Muscle of arm (tissue), 12 donors: ENCODE results near the gene GPR152. TPM values are rescaled to one million over a fixed set of nuclear protein-coding genes. Genes with fewer than 3 reads are reported as not detected.
"Not testable (repeated sequence)": the region's sequence is repeated elsewhere in the genome, so short reads cannot be mapped to it uniquely, and the experiment has no call there.

Source experiments
- DNase-seq: peaks from one replicate; pipeline ENCODE4 v3.0.0-alpha.2; 2013
- polyA plus RNA-seq, 12 donors: library from polyadenylated mRNA; unstranded; fragments of 120-200 nt; gene quantifications; one replicate each; pipeline ENCODE4 v1.2.1, GENCODE V29; 2013; ENCODE audit not compliant: insufficient read length in 12 of 12

Gene GPR152
- polyA plus RNA-seq, 12 donors, result not detected

DNA sequence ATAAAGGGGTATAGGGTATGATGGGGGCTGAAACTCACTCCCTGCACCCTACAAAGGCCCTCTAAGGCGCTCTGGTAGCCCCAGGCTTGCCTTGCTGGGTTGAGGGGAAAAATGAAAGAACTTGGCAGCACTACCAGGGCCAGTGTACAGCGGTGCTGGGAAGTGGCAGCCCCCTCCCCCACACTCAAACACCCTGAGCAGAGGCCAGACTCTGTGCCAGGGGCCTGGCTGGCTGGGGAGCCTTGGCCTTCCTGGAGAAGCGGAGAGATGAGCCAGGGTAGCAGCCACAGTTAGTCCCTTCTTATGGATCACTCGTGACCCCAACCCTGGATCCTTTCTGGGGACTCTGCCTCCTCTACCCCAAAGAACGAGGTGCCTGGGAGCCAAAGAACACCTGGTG is 13.8 kb upstream of the GPR152 start:
- DNase-seq, result no peak

DNA sequence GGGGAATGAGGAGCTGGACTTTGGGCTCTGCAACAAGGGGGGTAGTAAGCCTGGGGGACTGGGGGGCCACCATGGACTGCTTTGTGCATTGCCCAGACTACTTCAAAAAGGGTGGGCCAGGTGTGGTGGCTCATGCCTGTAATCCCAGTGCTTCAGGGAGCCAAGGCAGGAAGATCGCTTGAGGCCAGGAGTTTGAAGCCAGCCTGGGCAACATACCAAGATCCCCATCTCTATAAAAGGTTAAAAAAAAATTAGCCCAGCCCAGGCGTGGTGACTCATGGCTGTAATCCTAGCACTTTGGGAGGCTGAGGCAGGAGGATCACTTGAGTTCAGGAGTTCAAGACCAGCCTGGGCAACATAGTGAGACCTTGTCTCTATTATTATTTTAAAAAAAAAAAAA is 13.0 kb upstream of the GPR152 start:
- DNase-seq, result not testable (repeated sequence)

DNA sequence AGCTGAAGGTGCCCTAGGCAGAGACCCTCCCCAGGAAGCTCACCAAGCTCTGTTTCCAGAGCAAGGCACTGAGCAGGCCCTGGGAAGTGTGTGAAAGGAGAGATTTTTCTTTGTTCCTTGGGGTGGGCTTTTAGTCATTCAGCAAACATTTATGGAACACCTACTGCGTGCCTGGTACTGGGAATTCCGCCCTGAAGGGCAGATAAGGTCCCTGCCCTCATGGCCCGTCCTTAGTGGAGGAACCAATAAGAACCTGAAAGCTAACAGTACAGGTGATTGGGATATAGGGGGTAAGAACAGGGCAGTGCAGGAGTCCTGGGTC is 12.6 kb upstream of the GPR152 start:
- DNase-seq, result no peak

DNA sequence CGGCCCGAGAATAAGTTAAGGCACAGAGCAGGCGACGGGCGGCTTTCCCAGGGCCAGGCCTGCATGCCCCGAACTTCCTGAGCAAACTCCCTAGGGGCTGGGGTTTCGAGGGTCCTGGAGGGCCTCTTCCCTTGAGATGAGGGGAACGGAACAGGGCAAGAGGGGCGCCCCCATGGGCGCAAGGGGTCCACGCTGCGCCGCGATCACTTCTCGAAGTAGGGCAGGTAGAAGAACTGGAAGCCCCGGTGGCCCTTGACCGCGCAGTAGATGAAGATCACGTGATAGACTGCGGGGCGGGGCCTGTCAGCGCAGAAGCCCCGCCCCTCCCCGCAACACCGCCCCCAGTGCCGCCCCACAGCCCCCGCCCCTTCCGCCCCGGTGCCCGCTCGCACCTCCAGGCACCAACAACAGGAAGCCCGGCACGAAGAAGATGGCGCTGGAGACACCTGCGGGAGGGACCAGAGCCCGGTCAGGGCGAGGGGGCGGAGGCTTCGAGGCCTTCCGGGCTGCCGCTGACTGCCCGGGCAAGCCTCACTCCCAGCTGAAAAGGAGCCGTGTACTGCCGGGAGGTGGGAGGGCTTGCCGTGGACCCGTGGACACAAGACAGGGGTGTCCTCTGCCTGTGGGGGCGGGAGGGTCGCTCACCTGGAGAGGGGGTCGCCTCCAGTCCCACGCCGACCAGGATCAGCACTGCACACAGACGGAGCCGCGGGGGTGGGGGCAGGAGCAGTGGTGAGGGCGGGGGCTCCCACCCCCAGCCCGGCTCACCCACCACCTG is 12.1 kb upstream of the GPR152 start:
- peak; percentile 60 for DNase-seq

DNA sequence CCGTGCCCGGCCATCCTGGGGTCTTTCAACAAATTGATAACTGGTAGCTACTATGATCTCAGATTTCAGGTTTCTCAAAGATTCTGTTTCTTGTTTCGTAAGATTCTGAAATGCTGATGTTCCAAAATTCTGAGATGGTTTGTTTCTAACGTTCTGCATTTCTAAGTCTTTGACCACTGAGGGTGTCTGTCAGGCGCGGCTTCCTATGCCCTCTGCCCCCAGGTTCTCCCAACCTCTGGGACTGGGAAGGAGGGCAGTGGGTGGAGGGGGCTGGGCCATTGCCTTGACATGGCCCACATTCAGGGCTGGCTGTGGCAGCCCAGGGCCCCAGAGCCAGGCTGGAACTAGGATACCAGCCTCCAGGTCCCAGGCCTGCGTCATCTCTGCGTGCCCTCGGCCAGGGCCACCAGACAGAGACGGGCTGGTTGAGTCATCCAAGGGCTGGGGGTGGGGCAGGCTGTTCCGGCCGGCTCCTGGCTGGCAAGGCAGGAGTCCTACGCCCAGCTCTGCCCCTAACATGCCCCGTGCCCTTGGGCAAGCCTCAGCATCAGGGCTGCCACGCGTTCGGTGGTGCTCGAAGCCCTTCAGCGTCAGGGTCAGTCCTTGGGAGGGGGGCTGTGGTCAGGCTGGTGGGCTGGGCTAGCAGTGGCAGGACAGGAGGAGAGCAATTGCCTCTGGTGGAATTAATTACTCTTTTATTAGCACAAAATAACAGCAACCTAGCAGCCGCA is 11.3 kb upstream of the GPR152 start:
- no peak for DNase-seq

DNA sequence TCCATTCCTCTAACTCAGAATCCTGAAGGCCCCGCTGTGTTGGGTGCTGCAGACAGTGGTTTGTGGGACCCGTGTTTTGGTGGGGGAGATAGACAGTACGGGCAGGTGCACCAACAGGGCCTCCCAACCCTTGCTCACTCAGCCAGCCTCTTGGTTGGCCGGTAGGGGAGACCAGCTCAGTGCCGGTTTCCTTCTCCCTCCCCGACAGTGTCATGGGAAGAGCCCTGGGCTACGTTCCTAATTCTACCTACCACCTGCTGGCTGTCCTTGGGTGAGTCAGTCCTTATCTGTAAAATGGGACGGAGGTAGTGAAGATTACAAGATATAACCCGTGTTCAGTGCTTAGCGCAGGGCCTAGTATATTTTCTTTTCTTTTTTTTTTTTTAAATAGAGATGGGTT is 10.7 kb upstream of the GPR152 start:
- DNase-seq, result no peak

DNA sequence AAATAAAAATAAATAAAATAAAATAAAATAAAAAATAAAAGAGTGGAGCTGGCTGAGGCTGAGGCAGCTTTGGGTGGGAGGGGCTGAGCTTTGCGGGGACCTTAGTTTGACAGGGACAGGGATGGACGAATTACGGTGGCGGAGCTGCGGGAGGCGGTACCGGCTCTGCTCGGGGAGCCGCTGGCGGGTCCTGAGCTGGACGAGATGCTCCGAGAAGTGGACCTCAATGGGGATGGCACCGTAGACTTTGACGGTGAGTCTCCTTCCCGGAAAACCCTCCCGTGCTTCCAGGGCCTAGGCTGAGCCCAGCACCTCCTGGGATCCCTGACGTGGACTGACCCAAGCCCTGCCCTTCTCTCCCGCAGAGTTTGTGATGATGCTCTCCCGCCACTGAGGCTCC is 5.7 kb upstream of the GPR152 start:
- DNase-seq, result no peak

DNA sequence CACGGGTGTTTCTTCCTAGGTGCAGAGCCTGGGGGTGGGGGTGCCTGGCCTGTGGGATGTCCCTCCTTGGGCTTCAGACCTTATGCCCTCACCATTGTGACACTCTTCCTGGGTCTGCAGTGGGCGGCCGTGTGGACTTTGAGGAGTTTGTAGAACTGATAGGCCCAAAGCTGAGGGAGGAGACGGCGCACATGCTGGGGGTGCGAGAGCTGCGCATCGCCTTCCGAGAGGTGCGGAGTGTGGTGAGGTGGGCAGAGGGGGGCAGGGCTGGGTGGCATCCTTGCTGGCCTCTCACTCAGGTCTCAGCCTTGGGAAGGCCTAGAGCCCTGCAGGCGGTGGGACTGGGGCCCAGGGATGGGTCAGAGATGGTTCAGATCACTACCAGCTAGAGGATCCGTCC is 4.9 kb upstream of the GPR152 start:
- DNase-seq, result no peak

DNA sequence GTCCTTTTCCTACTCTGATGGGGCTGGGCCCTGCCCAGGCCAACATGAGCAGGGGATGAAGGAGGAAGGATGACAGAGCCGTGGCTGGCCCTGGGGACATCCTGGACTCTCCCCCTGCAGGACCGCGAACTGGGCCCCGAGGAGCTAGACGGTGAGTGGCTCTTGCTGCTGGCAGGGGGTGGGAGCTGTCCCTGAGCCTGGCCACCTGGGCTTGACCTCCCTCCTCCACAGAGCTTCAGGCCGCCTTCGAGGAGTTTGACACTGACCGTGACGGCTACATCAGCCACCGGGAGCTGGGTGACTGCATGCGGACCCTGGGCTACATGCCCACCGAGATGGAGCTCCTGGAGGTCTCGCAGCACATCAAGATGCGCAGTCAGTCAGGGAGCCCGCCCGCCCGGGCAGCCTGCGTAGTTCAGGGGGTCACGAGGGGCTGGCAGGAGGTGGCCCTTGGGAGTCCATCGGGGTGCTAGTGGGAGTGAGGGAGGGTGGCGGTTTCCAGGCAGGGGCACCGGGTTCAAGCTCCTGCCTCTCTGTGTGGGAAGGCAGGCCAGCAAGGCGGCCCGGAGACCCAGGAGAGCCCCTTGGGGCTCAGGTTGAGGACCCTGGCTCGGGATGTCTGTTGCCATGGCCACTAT is 3.7 kb upstream of the GPR152 start:
- no peak for DNase-seq

DNA sequence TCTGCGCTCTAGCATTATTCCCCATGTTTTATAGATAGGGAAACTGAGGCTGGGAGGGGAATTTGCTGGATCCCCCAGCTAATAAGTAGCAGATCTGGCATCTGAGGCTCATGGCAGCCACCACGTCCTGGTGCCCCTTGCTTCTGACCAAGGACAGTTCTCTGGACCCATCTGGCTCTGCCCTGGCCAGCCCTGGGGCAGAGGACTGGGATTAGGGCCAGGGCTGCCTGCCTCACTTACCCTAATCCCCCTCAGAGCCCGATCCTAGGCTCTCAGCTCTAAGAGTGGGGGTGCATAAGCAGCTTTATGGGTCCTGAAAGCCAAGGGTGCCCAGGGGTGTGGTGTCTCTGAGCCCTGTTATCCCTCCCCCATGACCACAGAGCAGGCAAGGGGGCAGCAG is 2.5 kb upstream of the GPR152 start, which contains the start of gene CABP4:
Gene CABP4 (plus strand): TSS at position 301 of the 400 bp plus-strand sequence. CDS start 70 bp downstream, at position 371.
- no peak for DNase-seq

DNA sequence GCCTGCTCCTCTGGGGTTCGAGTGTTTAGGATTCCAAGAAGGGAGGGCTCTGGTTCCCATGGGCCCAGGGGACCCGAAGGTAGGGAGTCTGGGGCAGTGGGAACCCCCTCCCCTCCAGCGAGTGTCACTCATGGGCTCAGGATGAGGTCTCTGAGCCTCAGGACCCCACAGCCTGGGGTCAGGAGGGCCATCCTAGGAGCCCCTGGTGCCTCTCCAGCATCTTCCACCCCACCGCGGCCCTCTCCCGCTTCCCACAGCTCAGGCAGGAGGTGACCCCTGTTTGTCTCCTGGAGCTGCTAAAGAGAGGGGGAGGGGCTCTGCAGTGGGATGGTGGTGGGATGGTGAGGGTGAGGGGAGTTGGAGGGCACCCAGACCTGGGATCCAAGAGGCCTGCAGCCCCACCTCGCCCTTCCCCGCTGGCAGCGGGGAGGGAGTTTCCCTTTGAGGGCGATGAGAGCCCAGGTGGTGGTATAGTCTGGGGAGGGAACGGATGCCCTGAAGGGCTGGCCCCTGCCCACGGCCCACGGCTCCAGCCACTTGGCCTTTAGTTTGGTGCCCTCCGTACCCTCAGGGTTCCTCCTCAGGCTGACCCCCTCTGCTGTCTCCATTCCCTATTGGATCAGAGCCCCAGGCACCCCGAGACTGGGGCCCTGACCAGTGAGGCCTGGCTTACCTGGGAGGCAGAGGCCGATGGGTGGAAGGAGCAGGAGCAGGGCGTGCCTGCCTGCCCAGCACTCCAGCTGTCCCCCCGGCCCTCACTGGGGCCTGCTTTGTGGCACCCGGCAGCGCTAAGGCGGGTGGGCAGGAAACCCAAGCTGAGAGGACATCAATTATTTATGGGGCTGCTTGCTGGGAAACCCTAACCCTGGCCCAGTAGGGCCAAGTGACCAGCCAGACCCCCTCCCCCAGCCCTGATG is 1.5 kb upstream of the GPR152 start:
- DNase-seq, result no peak

DNA sequence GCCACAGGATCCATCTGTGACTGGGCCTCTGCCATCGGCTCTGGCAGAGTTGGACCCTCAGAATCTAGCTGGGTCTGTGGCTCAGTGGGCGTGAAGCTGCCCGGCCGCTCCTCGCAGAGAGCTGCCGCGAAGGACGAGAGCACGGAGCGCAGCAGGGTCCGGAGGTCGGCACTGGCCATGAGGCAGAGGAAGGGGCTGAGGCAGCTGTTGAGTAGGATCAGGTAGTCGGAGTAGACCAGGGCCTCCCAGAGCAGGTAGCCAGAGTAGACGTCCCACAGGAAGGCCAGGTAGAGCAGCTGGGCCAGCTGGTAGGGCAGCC is 912 bp downstream of the GPR152 start:
- no peak for DNase-seq

DNA sequence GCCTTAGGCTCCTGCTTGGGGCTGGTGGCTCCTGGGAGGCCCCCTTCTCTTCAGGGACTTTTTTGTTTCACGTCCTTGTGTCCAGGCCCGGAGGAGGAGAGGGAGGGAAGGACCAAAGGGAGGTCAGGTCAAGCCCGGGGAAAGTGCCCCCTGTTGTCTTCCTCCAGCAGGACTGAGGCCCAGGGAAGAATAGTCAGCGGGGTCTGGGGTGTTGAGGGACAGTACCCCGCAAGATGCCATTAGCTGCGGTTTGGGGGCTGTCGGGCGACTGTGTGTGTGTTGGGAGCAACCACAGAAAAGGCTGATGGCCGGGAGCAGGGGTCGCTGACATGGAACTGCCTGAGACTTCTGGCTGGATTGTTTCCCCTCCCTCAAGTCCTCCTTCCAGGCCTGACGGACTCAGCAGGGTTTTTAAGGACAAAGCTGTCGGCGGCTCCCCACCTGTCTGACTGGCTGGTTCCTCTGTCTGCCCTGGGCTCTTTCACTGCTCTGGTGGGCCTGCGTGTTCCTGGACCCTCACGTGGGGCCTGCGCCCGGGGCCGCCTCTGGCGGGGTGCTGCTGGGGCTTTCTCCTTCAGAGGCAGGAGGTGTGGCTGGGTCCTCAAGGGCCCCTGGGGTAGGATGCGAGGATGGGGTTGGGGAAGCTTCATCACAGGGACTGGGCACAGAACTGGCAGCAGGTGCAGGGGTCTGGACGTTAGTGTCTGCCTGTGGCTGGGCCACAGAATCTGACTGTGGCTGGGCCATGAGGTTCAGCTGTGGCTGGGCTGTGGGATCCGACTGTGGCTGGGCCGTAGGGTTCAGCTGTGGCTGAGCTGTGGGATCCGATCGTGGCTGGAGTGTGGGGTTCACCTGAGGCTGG is 1.5 kb downstream of the GPR152 start:
- no peak for DNase-seq

DNA sequence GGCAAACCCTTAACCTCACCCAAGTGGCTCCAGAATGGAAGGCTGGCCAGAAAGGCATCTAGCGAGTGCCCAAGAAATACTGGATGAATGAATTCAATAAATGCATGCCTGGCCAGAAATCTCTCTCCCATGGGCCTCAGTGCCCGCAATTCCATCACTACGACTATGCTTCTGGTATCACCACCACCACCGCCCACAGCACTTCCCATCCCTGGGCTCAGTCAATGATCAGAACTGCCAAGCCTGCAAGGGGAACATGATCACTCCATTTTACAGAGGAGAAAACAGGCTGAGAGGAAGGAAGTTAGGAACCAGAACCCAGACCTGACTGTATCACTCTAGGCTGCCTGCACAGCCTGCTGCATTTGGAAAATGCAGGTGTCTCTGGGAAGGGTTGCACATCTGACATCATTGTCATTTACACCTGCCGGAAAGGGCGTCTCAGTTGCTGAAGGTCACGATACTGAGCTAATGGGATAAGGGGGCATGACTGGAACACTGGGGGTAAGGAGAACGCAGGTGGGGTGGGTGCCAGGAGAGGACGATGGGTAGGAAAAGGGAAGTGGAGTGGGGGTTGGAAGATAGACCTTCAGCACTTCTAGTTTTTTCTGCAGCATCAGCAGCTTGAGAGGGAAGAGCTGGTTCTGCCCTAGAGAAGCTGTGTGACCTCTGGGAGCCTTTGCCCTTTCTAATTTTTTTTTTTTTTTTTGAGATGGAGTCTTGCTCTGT is 3.2 kb downstream of the GPR152 start:
- DNase-seq, result no peak

DNA sequence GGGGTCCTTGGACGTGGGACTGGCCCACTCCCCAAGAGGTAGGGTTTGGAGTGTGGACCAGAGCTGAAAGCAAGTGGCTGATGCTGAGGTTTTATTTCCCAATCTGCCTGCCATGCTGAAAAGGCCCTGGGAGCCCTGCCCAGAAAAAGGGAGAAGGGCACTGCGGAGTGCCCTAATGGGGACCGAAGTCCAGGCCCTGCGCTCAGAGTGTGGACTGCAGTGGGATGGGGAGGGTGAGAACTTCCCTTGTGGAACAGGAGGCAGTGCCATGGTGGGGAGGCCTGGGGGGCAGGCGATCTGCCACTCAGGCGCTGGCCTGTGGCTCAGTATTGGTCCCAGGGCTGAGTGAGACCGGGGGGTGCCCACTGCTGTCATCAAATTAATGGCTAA is 4.3 kb downstream of the GPR152 start:
- DNase-seq, result no peak

DNA sequence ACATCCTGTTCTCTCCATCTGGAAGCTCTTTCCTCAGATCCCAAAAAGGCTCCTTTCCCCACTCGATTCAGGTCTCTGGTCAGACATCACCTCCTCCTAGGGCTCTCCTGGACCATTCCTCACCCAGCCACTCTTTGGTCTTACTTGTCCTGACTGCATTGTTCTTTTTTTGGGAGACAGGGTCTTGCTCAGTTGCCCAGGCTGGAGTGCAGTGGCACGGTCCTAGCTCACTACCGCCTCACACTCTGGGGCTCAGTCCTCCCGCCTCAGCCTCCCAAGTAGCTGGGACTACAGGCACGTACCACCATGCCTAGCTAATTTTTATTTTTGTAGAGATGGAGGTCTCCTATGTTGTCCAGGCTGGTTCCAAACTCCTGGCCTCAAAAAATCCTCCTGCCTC is 7.0 kb downstream of the GPR152 start:
- no peak for DNase-seq

DNA sequence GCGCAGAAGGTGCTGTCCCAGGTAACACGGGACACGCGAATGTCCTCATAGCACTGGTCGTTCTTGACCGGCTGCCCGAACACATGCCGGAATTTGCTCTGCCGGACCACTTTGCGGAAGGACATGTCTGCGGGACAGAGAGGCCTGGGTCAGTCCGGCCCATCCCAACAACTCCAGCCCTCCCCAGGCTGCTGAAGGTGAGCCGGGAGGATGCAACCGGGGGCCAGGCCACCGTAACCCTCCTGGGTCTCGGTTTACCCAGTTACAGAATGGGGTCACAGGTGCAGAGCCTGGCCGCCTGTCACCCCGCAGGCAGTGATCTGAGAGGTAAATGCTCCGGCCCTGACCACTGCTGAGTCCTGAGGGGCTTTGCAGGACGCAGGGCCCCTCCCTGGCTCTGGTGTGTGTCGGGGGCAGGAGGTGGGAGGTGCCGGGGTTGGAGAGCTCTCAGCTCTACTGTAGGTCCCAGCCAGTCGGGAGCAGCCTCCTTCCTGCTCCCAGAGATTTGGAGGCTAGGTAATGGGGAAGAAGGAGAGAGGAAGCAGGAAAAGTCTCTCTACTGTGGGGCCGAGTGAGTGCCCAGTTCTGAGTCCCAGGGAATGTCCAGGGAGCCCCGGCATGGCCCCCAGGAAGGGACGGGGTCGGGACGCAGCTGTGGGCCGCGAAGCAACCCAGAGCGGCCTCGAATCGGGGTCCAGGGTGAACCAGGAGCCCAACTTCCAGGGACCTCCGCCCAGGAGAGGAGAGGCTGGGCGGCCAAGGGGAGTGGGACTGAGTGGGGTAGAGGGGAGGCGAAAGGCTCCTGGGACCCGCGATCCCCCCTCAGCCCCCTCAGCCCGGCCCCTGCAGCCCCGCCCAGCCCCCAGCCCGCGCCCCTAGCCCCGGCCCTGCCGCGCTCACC is 9.8 kb downstream of the GPR152 start:
- DNase-seq, result no peak

DNA sequence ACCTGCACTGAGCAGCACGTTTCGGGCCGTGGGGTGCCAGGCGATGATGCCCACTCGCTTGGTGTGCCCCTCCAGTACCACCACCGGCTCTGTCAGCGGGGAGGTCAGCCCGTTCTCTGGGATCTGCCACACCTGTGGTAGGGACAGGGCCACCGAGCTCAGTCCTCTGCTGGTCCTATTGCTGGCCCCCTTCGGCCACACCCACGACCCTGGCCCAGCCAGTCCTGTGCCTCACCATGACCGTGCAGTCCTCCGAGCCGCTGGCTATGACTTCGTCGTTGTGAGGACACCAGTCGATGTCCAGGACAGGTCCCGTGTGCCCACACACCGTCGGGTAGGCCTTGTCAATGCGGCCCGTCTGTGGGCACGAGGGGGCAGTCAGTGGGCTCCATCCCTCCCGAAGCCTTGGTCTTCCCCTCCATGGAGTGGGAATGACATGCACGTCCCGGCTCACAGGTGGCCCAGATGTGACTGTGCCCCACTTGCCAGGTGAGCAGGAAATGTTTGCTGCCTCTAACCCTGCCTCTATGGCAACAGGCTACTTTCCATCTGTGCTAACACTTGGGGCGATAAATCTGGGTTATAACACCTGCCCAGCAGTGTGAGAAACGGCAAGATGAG is 10.7 kb downstream of the GPR152 start:
- no peak for DNase-seq

DNA sequence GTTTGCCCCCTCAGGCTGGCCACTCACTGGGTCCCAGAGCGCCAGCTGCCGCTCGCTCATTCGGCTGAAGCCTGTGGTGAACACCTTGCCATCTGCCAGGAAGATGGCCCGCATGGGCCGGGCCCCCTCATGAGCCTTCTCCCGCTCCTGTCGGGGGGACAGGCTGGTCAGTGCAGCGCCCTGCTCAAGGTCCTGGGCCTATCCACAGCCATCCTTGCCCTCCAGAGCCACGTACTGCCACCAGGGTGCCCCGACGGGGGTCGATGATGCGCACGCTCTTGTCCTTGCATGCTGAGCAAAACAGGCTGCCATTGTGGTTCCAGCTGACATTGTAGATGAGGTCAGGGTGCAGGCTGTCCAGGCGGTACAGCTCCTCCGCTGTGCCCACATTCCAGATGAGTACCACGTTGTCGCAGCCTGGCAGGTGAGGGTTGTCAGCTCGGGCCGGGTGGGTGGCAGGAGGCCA is 11.4 kb downstream of the GPR152 start:
- DNase-seq, result no peak
